Stimulated activated CD8-positive, alpha-beta memory T cell treated with anti-CD3 and anti-CD28 coated beads, Interleukin-4, amount 100 ng/mL, for 1 hour (primary cell): ENCODE data around the gene HOXD3.

Experiments
- DNase-seq, 2 donors: peaks; one replicate each; pipeline ENCODE4 v3.0.0-alpha.2; 2020; ENCODE audit warnings: low read depth in 2 of 2, low spot score in 1 of 2

Gene HOXD3

GRCh38 chr2:176148751-176149421, 8.2 kb upstream of the HOXD3 start:
- DNase-seq = no peak

GRCh38 chr2:176149481-176149938, 7.6 kb upstream of the HOXD3 start:
- no peak for DNase-seq

DNA sequence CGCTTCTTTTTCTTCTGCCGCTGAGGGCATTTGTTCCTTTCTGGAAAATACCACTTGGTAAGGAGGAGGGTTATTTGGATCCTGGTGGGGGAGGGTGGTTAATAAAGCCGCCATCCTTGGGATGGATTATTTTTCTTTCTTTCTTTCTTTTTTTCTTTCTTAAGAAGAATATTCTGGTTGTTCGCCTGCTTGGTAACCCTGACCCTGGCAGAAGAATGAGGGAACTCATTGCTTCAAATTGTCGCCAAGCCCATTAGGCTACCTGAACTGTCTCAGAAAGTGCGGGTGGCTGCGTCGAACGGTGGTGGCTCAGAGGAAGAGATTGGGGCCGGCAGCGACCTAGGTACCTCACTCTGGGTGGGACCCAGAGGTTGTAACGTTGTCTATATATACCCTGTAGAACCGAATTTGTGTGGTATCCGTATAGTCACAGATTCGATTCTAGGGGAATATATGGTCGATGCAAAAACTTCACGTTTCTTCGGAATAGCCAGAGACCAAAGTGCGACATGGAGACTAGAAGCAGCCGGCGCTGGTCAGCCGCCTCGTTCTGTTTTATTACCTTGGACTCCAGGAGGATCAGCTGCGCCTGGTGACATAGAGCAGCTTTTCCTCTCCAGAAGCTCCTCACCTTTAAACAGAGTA, 7.0 kb upstream of the HOXD3 start:
- DNase-seq = no peak

DNA sequence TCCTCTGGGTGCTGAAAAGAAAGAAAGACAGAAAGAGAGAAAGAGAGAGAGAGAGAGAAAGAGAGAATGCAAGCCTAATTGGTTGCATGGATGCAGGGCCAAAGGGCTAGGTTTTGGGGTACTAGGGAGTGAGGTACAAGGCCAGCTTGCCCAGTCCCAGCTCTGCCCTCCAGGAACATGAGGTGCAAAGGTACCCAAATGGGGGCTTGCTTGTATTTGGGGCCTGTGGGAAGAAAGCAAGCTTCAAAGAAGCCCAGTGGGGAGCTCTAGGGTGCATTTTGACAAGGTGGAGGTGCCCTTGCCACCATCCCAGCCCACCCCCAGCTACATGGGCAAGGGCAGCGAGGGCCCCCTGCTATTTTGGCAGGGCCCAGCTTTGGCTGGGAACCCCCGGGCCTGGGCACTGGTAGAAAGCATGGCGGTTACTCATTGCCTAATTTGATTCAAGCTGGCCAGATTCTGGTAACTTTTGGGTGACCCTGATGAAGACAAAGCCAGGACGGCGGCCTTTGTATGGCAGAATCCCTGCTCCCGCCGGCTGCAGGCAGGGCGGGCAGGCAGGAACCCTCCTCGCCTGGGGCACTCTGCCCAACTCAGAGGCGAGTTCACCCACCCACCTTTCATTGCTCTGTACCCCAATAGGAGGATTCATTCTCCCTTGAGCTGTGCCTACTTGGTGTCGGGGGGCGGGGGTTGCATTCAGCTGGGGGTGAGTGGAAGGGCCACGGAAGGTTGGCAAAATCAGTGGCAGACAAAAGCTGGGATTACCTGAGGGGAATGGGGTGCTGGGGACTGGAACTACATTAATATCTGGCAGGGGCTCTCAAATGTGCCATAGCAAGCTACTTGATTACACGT, 6.3 kb upstream of the HOXD3 start:
- DNase-seq = no peak

DNA sequence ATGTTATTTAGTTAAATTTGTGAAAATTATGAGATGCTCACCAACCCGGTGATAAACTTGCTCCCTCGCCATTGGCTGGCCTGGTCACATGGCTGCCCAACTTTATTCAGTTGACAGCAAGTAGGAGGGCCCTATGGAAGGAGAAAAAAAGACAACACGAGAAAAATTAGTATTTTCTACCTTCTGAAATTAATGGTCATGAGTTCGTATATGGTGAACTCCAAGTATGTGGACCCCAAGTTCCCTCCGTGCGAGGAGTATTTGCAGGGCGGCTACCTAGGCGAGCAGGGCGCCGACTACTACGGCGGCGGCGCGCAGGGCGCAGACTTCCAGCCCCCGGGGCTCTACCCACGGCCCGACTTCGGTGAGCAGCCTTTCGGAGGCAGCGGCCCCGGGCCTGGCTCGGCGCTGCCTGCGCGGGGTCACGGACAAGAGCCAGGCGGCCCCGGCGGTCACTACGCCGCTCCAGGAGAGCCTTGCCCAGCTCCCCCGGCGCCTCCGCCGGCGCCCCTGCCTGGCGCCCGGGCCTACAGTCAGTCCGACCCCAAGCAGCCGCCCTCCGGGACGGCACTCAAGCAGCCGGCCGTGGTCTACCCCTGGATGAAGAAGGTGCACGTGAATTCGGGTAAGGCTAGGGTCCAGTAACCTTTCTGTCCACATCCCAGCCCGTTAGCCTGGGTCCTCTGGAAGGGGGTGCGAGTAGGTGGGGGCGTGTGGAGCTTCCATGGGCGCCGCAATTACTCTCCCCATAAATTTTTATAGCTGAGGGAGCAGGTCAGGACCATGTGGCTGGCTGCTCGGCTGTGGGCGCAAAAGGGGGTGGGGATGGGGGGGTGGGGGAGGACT, 5.4 kb upstream of the HOXD3 start, which contains the start of gene HOXD4:
Gene HOXD4 (plus strand): TSS at position 109 of the 846 bp plus-strand sequence. CDS start 84 bp downstream, at position 193.
- DNase-seq = no peak

DNA sequence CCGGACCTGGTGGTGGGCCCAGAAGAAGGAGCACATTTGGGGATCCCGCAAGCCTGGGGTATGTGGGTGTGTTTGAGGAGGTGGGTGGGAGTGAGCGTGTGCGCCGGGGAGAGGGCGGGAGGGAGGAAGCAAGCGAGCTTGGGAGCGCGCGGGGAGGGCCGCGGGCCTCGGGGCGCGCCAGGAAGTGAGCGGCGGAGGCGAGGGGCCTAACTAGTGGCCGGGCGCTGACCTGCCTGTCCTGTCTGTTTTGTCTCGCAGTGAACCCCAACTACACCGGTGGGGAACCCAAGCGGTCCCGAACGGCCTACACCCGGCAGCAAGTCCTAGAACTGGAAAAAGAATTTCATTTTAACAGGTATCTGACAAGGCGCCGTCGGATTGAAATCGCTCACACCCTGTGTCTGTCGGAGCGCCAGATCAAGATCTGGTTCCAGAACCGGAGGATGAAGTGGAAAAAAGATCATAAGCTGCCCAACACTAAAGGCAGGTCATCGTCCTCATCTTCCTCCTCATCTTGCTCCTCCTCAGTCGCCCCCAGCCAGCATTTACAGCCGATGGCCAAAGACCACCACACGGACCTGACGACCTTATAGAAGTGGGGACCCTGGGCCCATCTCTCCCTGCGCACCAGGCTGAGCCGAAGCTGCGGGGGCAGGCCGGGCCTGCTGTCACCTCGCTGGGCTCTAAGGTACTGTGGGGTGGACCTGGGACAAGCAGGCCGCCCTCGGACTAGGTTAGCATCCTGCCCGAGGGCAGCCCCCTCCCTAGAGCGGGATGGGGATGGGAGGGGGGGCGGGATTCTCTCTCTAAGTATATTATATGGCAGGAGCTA, 4.5 kb upstream of the HOXD3 start:
- no peak for DNase-seq

- no peak for DNase-seq
Measured at GRCh38 chr2:176154576-176155252, 2.4 kb upstream of the HOXD3 start.

- no peak for DNase-seq
Measured at GRCh38 chr2:176155356-176156044, 1.6 kb upstream of the HOXD3 start.

DNA sequence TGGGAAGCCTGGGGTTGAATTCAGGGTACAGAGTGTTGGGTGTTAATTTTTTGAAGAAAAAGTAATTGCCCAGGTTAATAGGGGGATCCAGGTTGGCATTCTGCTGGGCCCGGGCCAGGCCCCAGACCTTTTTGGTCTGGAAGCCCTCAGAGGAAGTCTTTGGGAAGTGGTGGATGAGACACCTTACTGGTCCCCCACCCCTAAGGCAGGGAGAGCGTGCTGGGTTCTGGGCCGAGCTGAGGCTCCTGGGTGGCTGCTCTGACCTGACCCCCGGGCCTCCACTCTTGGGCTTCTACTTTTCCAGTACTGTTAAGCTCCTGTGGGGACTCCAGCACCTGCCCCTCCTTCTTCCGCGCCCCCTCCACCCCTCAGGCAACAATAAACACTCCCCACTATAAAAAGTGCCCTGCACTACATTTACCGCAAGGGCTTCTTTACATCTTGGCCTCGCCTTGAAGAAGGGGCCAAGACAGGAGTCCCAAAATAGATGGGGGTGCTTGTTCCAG, 753 bp upstream of the HOXD3 start:
- no peak for DNase-seq

DNA sequence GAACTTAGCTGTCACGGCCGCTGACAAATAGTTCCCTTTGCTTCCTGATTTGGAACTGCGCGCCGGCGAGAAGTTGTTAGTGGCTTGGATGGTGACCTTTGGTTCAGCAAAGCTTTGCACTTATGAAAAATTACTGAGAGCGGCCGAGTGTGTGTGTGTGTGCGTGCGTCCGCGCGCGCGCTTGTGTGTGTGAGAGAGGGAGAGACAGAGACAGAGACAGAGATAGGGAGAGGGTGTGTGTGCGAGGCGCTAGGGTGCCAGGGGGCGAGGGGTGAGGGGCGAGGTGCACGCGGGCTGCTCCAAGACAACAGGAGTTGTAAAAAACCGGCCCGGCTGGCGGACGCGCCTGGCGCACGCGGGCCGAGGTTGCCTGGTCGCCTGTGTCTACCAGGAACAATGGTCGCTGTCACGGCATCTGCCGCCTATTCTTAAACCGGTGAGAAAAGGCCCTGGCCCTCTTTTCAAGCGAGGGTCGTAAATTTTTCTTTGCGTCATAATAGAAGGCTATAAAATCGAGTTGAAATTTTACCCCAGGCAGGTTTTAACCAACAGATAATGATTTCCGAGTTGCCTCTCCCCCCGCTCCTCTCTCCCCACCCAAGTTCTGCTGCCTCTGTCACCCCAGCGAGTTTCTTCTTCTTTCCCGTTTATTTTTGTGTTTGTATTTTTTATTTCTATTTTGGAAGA, 535 bp downstream of the HOXD3 start:
- DNase-seq = no peak

GRCh38 chr2:176158186-176158591, 1.1 kb downstream of the HOXD3 start:
- DNase-seq = no peak

GRCh38 chr2:176158855-176159662, 2.0 kb downstream of the HOXD3 start:
- DNase-seq = no peak

DNA sequence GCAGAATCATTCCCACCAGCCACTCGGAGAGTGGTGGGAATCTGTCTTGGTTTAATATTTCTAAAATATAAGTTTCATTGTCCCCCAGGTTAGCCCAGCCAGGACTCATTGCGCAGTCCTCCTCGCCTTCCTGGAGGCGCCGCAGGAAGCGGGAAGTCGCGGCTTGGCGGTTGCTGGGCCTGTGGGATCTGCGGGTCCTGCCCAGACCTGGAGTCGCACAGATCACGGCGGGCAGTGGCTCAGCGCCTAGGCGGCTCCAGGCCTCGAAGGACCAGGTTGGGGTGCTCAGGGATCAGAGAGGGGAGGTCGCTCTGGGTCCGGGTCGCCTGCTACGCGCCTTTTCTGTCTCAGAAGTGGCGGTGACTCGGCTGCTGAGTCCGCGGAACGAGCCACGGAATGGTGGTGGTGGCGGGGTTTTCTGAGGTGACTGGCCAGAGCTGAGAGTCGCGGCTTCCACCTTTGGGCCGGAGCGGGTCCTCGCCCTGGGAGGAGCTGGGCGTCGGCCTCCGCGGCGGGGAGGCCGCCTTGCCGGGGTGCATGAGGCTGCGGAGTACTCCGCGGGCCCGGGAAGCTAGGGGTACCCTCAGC, 2.6 kb downstream of the HOXD3 start:
- no peak for DNase-seq

- no peak for DNase-seq
Measured at GRCh38 chr2:176160251-176160985, 3.3 kb downstream of the HOXD3 start.

DNA sequence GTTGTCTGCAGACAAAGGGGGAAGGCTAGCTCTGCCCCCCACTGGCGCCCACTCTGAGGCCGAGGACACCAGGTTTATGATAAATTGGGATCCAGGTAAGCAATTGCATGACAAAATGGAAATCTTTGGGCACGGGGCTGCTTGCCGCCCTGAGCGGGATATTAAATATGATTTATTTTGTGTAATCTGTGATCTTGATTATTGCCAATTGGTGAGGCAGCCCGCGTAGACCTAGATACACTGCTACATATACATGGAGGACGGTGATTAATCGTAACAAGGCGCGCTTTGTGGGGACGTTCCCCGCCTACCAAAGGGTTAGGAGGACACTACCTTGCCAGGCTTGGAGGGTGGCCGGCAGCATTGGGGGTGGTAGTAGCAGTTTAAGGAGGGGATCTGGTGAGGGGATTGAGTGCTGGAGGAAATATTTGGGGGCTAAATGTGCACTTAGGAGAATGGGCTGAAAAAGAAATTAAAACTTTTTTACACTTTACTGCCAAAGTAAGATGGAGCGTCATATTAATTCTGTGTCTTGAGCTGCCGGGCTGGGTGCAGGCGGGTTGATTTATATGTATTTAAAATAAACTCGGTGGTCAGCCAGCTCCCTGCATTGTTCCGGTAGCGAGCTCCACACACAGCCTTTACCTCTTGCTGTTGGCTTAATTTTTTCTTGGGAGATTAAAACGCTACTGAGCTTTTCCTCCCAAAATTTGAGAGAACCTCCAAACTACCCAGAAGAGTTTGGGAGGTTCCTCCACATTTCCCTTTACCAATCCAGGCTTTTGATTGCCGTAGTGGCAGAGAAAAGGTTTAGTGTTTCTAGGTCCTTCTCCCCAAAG, 4.1 kb downstream of the HOXD3 start:
- no peak for DNase-seq
